Measurements from ENCODE around the gene SUPT16H.

DNA sequence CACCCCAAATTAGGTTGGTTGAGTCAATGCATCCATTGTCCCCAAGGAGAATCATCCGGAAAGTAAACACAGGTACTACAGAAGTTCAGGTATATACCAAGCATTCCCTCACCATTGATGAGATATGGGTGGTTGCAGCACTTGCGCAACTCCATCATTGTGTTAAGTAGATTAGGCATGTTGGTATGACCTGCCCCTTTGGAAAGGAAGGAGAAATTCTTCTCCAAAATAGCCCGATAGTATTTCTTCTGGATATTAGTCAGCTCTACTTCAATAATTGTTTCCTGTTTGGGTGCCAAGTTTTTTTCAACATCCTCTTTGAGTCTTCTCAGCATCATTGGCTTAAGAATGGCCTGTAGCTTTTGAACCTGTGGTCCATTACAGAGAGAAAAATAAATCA, 21.3 kb upstream of the SUPT16H start:
- no peak for TF ChIP-seq POLR2A (IDR thresholded peaks at IDR 0.05)
- TF ChIP-seq, protein P1, sequence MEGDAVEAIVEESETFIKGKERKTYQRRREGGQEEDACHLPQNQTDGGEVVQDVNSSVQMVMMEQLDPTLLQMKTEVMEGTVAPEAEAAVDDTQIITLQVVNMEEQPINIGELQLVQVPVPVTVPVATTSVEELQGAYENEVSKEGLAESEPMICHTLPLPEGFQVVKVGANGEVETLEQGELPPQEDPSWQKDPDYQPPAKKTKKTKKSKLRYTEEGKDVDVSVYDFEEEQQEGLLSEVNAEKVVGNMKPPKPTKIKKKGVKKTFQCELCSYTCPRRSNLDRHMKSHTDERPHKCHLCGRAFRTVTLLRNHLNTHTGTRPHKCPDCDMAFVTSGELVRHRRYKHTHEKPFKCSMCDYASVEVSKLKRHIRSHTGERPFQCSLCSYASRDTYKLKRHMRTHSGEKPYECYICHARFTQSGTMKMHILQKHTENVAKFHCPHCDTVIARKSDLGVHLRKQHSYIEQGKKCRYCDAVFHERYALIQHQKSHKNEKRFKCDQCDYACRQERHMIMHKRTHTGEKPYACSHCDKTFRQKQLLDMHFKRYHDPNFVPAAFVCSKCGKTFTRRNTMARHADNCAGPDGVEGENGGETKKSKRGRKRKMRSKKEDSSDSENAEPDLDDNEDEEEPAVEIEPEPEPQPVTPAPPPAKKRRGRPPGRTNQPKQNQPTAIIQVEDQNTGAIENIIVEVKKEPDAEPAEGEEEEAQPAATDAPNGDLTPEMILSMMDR (IDR thresholded peaks at IDR 0.05), result no peak
